Neural crest cell (in vitro differentiated cells): Measurements from ENCODE around the gene RNF220. TPM values are rescaled to one million over a fixed set of nuclear protein-coding genes. Genes with fewer than 3 reads are reported as not detected.

Experiments
- DNase-seq: peaks from one replicate; pipeline ENCODE4 v3.0.0; 2021; ENCODE audit warnings: low read depth, mixed read lengths, low spot score
- H3K27ac Mint-ChIP-seq: one replicate; pipeline ENCODE4 v1.8.0; 2021; ENCODE audit warnings: mild to moderate bottlenecking, mixed read lengths; ENCODE audit not compliant: unreplicated experiment
- H3K27me3 Mint-ChIP-seq: 2 replicates; pipeline ENCODE4 v1.8.0; 2021; ENCODE audit warnings: low read depth, mild to moderate bottlenecking, mixed read lengths
- H3K36me3 Mint-ChIP-seq: 2 replicates; pipeline ENCODE4 v1.8.0; 2021; ENCODE audit warnings: low read depth, mild to moderate bottlenecking, mixed read lengths
- H3K4me1 Mint-ChIP-seq: 2 replicates; pipeline ENCODE4 v1.8.0; 2021; ENCODE audit warnings: mixed read lengths
- H3K4me3 Mint-ChIP-seq: one replicate; pipeline ENCODE4 v1.8.0; 2021; ENCODE audit warnings: mild to moderate bottlenecking, mixed read lengths
- H3K9me3 Mint-ChIP-seq: 2 replicates; pipeline ENCODE4 v1.8.0; 2021; ENCODE audit warnings: mixed read lengths
- CTCF ChIP-seq: fragments of 200-600 bp; sonication (generic); conservative IDR thresholded peaks from 2 replicates; pipeline ENCODE4 v1.5.0; 2021; ENCODE audit warnings: antibody characterized with exemption, mild to moderate bottlenecking
- total RNA-seq: library from RNA; stranded (reverse); gene quantifications from 2 replicates; pipeline ENCODE4 v1.2.1, GENCODE V29; 2021

RNF220 gene
- total RNA-seq, 1 donor from 2014 or later = 96.7 TPM

GRCh38 chr1:44513111-44513510, 108.1 kb downstream of the RNF220 start:
- peaks cover 34% of the 10 kb centered on the region for H3K4me1 Mint-ChIP-seq
- H3K27ac Mint-ChIP-seq = no peak overlapping the region
- H3K4me3 Mint-ChIP-seq = no peak overlapping the region
- H3K9me3 Mint-ChIP-seq = no peaks in the 10 kb centered on the region
- H3K27me3 Mint-ChIP-seq = peaks cover 78% of the 10 kb centered on the region
- TF ChIP-seq CTCF = no peak
- peaks cover 4% of the 10 kb centered on the region for H3K36me3 Mint-ChIP-seq
- no peak for DNase-seq

- TF ChIP-seq CTCF = no peak
- no peak overlapping the region for H3K4me3 Mint-ChIP-seq
- DNase-seq = no peak
- peaks cover 81% of the 10 kb centered on the region for H3K27me3 Mint-ChIP-seq
- peaks cover 31% of the 10 kb centered on the region for H3K4me1 Mint-ChIP-seq
- H3K27ac Mint-ChIP-seq = no peak overlapping the region
- peaks cover 4% of the 10 kb centered on the region for H3K36me3 Mint-ChIP-seq
- H3K9me3 Mint-ChIP-seq = no peaks in the 10 kb centered on the region
Measured at GRCh38 chr1:44514673-44515072, 109.6 kb downstream of the RNF220 start.

- H3K9me3 Mint-ChIP-seq = no peaks in the 10 kb centered on the region
- no peak for DNase-seq
- H3K27me3 Mint-ChIP-seq = peaks cover 80% of the 10 kb centered on the region
Measured at GRCh38 chr1:44515416-44515815, 110.4 kb downstream of the RNF220 start.

GRCh38 chr1:44519035-44519676, 114.1 kb downstream of the RNF220 start:
- H3K4me1 Mint-ChIP-seq = peaks cover 15% of the 10 kb centered on the region
- peaks cover 62% of the 10 kb centered on the region for H3K27me3 Mint-ChIP-seq
- H3K9me3 Mint-ChIP-seq = no peaks in the 10 kb centered on the region
- no peak overlapping the region for H3K27ac Mint-ChIP-seq
- H3K36me3 Mint-ChIP-seq = peaks cover 4% of the 10 kb centered on the region
- no peak for TF ChIP-seq CTCF
- no peak overlapping the region for H3K4me3 Mint-ChIP-seq
- no peak for DNase-seq

More at GRCh38 chr1:44515416-44515815, 110.4 kb downstream of the RNF220 start:
- Mint-ChIP-seq H3K36me3 (peaks cover 4% of the 10 kb centered on the region), H3K4me3 (no peak overlapping the region), H3K27ac (no peak overlapping the region), H3K4me1 (peaks cover 29% of the 10 kb centered on the region)
- no peak for TF ChIP-seq CTCF

GRCh38 chr1:44521378-44522080, 116.5 kb downstream of the RNF220 start:
- DNase-seq = no peak
- Mint-ChIP-seq H3K4me1 (peaks cover 15% of the 10 kb centered on the region), H3K27ac (no peak overlapping the region), H3K4me3 (no peak overlapping the region), H3K36me3 (peaks cover 4% of the 10 kb centered on the region), H3K9me3 (no peaks in the 10 kb centered on the region), H3K27me3 (peaks cover 39% of the 10 kb centered on the region)
- no peak for TF ChIP-seq CTCF
